Stimulated activated effector memory CD8-positive, alpha-beta T cell treated with anti-CD3 and anti-CD28 coated beads, Interleukin-12 subunit alpha, Interleukin-12 subunit beta, amount 100 ng/mL, for 72 hours (primary cell): ENCODE data around the gene FAM163B.

Experiments used
- ATAC-seq: fragments of 150-1000 bp; cut with Tn5 transposase; 2 replicates; pipeline ENCODE4 v1.10.0; 2021
- DNase-seq, 2 donors: peaks; one replicate each; pipeline ENCODE4 v3.0.0; 2021 to 2022; ENCODE audit warnings: low spot score in 2 of 2
- H3K27ac Mint-ChIP-seq: one replicate; pipeline ENCODE4 v1.8.0; 2022; ENCODE audit warnings: mild to moderate bottlenecking, mixed read lengths
- H3K36me3 Mint-ChIP-seq: one replicate; pipeline ENCODE4 v1.8.0; 2022; ENCODE audit warnings: mild to moderate bottlenecking, mixed read lengths
- H3K4me1 Mint-ChIP-seq: one replicate; pipeline ENCODE4 v1.8.0; 2022; ENCODE audit warnings: mixed read lengths
- H3K4me3 Mint-ChIP-seq: one replicate; pipeline ENCODE4 v1.8.0; 2022; ENCODE audit warnings: mild to moderate bottlenecking, mixed read lengths
- H3K9me3 Mint-ChIP-seq: one replicate; pipeline ENCODE4 v1.8.0; 2022; ENCODE audit warnings: mixed read lengths

Gene FAM163B

GRCh38 chr9:133576031-133576874, 32.9 kb downstream of the FAM163B start:
- no peak for DNase-seq
- H3K4me1 Mint-ChIP-seq: peaks cover 8% of the 10 kb centered on the region
- no peak overlapping the region for H3K27ac Mint-ChIP-seq
- H3K36me3 Mint-ChIP-seq: no peaks in the 10 kb centered on the region
- ATAC-seq: no peak
- H3K4me3 Mint-ChIP-seq: no peak overlapping the region
- no peaks in the 10 kb centered on the region for H3K9me3 Mint-ChIP-seq

GRCh38 chr9:133575186-133576030, 33.8 kb downstream of the FAM163B start:
- ATAC-seq (no peak), DNase-seq (no peak)
- Mint-ChIP-seq H3K36me3 (no peaks in the 10 kb centered on the region), H3K4me1 (peaks cover 8% of the 10 kb centered on the region), H3K27ac (no peak overlapping the region), H3K4me3 (no peak overlapping the region), H3K9me3 (no peaks in the 10 kb centered on the region)

GRCh38 chr9:133574771-133575170, 34.4 kb downstream of the FAM163B start:
- no peak for DNase-seq
- Mint-ChIP-seq H3K4me1 (peaks cover 8% of the 10 kb centered on the region), H3K27ac (no peak overlapping the region), H3K9me3 (no peaks in the 10 kb centered on the region), H3K4me3 (no peak overlapping the region), H3K36me3 (no peaks in the 10 kb centered on the region)
- ATAC-seq: no peak

GRCh38 chr9:133573791-133574515, 35.2 kb downstream of the FAM163B start:
- Mint-ChIP-seq H3K36me3 (no peaks in the 10 kb centered on the region), H3K4me1 (peaks cover 8% of the 10 kb centered on the region), H3K9me3 (no peaks in the 10 kb centered on the region), H3K4me3 (no peak overlapping the region), H3K27ac (no peak overlapping the region)
- DNase-seq: no peak
- ATAC-seq: no peak

GRCh38 chr9:133572821-133573361, 36.3 kb downstream of the FAM163B start:
- Mint-ChIP-seq H3K9me3 (no peaks in the 10 kb centered on the region), H3K4me3 (no peak overlapping the region), H3K36me3 (peaks cover 4% of the 10 kb centered on the region), H3K27ac (no peak overlapping the region), H3K4me1 (peaks cover 8% of the 10 kb centered on the region)
- DNase-seq (no peak), ATAC-seq (no peak)

GRCh38 chr9:133571896-133572595, 37.1 kb downstream of the FAM163B start:
- Mint-ChIP-seq H3K9me3 (no peaks in the 10 kb centered on the region), H3K36me3 (peaks cover 4% of the 10 kb centered on the region), H3K4me1 (peaks cover 8% of the 10 kb centered on the region), H3K4me3 (no peak overlapping the region), H3K27ac (no peak overlapping the region)
- ATAC-seq: no peak
- DNase-seq: no peak

GRCh38 chr9:133571391-133571890, 37.7 kb downstream of the FAM163B start:
- Mint-ChIP-seq H3K27ac (no peak overlapping the region), H3K4me1 (peaks cover 2% of the 10 kb centered on the region), H3K9me3 (no peaks in the 10 kb centered on the region), H3K36me3 (peaks cover 4% of the 10 kb centered on the region), H3K4me3 (no peak overlapping the region)
- ATAC-seq: no peak
- DNase-seq: no peak

- Mint-ChIP-seq H3K9me3 (no peaks in the 10 kb centered on the region), H3K27ac (no peak overlapping the region), H3K4me3 (no peak overlapping the region), H3K36me3 (peaks cover 4% of the 10 kb centered on the region), H3K4me1 (no peaks in the 10 kb centered on the region)
- DNase-seq (no peak), ATAC-seq (no peak)
Observed at GRCh38 chr9:133570691-133571080, 38.5 kb downstream of the FAM163B start.

- H3K4me3 Mint-ChIP-seq: no peak overlapping the region
- DNase-seq (no peak), ATAC-seq (no peak)
Observed at GRCh38 chr9:133569891-133570690, 39.1 kb downstream of the FAM163B start.

GRCh38 chr9:133569121-133569785, 39.9 kb downstream of the FAM163B start:
- H3K27ac Mint-ChIP-seq: no peak overlapping the region
- H3K36me3 Mint-ChIP-seq: peaks cover 4% of the 10 kb centered on the region
- H3K9me3 Mint-ChIP-seq: no peaks in the 10 kb centered on the region
- ATAC-seq: no peak
- H3K4me1 Mint-ChIP-seq: no peaks in the 10 kb centered on the region
- H3K4me3 Mint-ChIP-seq: no peak overlapping the region
- DNase-seq: no peak

More at GRCh38 chr9:133569891-133570690, 39.1 kb downstream of the FAM163B start:
- Mint-ChIP-seq H3K4me1 (no peaks in the 10 kb centered on the region), H3K36me3 (peaks cover 4% of the 10 kb centered on the region), H3K9me3 (no peaks in the 10 kb centered on the region), H3K27ac (no peak overlapping the region)

GRCh38 chr9:133568186-133568585, 41.0 kb downstream of the FAM163B start:
- no peak overlapping the region for H3K4me3 Mint-ChIP-seq
- H3K4me1 Mint-ChIP-seq: peaks cover 5% of the 10 kb centered on the region
- no peaks in the 10 kb centered on the region for H3K9me3 Mint-ChIP-seq
- DNase-seq: no peak
- no peak for ATAC-seq
- peaks cover 4% of the 10 kb centered on the region for H3K36me3 Mint-ChIP-seq
- no peak overlapping the region for H3K27ac Mint-ChIP-seq

- Mint-ChIP-seq H3K4me1 (peaks cover 6% of the 10 kb centered on the region), H3K9me3 (no peaks in the 10 kb centered on the region), H3K4me3 (no peak overlapping the region), H3K36me3 (peaks cover 4% of the 10 kb centered on the region), H3K27ac (no peak overlapping the region)
- no peak for ATAC-seq
- DNase-seq: no peak
Observed at GRCh38 chr9:133566817-133567216, 42.4 kb downstream of the FAM163B start.

- H3K27ac Mint-ChIP-seq: no peak overlapping the region
- peaks cover 4% of the 10 kb centered on the region for H3K36me3 Mint-ChIP-seq
- no peak for ATAC-seq
- H3K4me1 Mint-ChIP-seq: peaks cover 6% of the 10 kb centered on the region
- no peak for DNase-seq
- H3K9me3 Mint-ChIP-seq: no peaks in the 10 kb centered on the region
- no peak overlapping the region for H3K4me3 Mint-ChIP-seq
Observed at GRCh38 chr9:133566382-133566781, 42.8 kb downstream of the FAM163B start.
